Breast epithelium (tissue), 4 donors: ENCODE measurements around the gene TMEM209. TPM values are rescaled to one million over a fixed set of nuclear protein-coding genes. Genes with fewer than 3 reads are reported as not detected.

ENCODE experiments used
- DNase-seq, 2 donors: peaks; one replicate each; pipeline ENCODE4 v3.0.0-alpha.2; 2019; ENCODE audit warnings: low spot score in 2 of 2
- H3K27ac ChIP-seq, 2 donors: fragments of 200-600 bp; sonication (generic) in 1 of 2; one replicate each; pipeline ENCODE4 v1.5.1; 2016 to 2019; ENCODE audit warnings: mild to moderate bottlenecking in 1 of 2
- H3K27me3 ChIP-seq, 2 donors: fragments of 200-600 bp; sonication (generic) in 1 of 2; one replicate each; pipeline versions ENCODE4 v1.5.1 to v1.6.0; 2017 to 2019; ENCODE audit warnings: control low read depth in 1 of 2, mild to moderate bottlenecking in 1 of 2
- H3K36me3 ChIP-seq: fragments of 200-600 bp; one replicate; pipeline ENCODE4 v1.5.1; 2019
- H3K4me1 ChIP-seq, 2 donors: fragments of 200-600 bp; sonication (generic); one replicate each; pipeline ENCODE4 v1.5.1; 2016 to 2019; ENCODE audit warnings: control low read depth in 1 of 2
- H3K4me3 ChIP-seq, 3 donors: fragments of 200-600 bp; sonication (generic); 1 replicate in 2 of 3; 2 replicates in 1 of 3; pipeline ENCODE4 v1.5.1; 2016 to 2019; ENCODE audit warnings: mild to moderate bottlenecking in 3 of 3, moderate library complexity in 2 of 3
- H3K9me3 ChIP-seq, 2 donors: fragments of 200-600 bp; sonication (generic) in 1 of 2; one replicate each; pipeline ENCODE4 v1.5.1; 2016 to 2019; ENCODE audit warnings: control low read depth in 1 of 2
- POLR2A ChIP-seq: fragments of 450-650 bp; IDR thresholded peaks from one replicate; pipeline ENCODE4 v1.6.1; 2016; ENCODE audit warnings: antibody characterized with exemption, mild to moderate bottlenecking, moderate library complexity
- POLR2AphosphoS5 ChIP-seq, 3 donors: sonication (generic); formaldehyde crosslinking; IDR thresholded peaks; one replicate each; pipeline ENCODE4 v1.6.1; 2017; ENCODE audit warnings: antibody characterized with exemption in 3 of 3
- intact Hi-C: fragments of 100-400 bp; cut with DNase I; formaldehyde crosslinking; loops from one replicate; pipeline ENCODE4 v1.15.1; 2023; ENCODE audit warnings: low total_unique reads
- total RNA-seq, 3 donors: library from RNA; depleted of rRNA; stranded (reverse); fragments of >200 nt; gene quantifications; one replicate each; pipeline ENCODE4 v1.1.0, GENCODE V29; 2016
- TF ChIP-seq, protein P1 (sequence below), 3 donors: fragments of 450-650 bp; IDR thresholded peaks; one replicate each; pipeline ENCODE4 v1.5.1; 2016 to 2017; ENCODE audit warnings: antibody characterized with exemption in 3 of 3, mild to moderate bottlenecking in 3 of 3, moderate library complexity in 3 of 3

TMEM209 gene
- total RNA-seq, 3 donors from 2014 or later, result 9.0 to 15.7 (median 13.8) TPM

DNA sequence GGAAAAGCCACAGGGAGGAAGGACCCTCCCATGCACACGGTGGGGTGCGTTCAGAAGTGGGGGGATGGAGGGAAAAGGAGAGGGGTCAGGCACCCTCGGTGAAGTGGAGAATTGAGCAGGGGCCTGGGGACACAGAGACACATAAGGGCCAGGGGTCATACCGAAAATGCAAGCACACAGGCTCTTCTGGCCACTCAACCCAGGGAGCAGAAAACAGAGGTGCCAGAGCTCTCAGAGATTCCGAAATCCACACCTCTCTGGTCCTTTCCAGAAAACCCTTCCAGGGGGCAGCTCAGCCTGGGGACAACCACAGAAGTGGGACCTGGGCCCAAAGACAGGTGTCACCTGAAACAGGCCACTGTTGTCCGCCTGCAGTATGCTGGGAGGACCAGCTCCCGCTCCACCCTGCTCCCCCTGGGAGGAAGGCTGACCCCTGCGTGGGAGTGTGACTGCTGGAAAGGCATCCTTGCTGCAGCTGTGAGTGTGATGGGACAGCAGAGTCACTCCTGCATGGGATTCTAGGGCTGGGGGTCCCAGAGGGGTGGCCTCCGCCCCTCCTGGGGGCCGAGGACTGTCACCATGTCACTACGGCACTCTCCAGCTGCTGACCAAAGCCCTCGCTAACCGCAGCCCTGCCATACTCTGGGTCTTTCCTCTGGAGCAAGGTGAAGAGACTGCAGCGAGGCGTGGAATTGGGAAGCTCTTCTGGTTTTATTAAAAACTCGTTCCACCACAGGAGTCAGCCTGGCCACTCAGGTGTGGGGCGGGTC, 63.1 kb downstream of the TMEM209 start:
- H3K27me3 ChIP-seq, result no peaks in the 10 kb centered on the region
- no peaks in the 10 kb centered on the region for H3K4me1 ChIP-seq
- H3K9me3 ChIP-seq, result no peaks in the 10 kb centered on the region
- intact Hi-C loops, result no loop called here
- DNase-seq, result no peak
- TF ChIP-seq POLR2A (no peak), POLR2AphosphoS5 (IDR thresholded peaks at IDR 0.05) (no peak)
- TF ChIP-seq, protein P1, sequence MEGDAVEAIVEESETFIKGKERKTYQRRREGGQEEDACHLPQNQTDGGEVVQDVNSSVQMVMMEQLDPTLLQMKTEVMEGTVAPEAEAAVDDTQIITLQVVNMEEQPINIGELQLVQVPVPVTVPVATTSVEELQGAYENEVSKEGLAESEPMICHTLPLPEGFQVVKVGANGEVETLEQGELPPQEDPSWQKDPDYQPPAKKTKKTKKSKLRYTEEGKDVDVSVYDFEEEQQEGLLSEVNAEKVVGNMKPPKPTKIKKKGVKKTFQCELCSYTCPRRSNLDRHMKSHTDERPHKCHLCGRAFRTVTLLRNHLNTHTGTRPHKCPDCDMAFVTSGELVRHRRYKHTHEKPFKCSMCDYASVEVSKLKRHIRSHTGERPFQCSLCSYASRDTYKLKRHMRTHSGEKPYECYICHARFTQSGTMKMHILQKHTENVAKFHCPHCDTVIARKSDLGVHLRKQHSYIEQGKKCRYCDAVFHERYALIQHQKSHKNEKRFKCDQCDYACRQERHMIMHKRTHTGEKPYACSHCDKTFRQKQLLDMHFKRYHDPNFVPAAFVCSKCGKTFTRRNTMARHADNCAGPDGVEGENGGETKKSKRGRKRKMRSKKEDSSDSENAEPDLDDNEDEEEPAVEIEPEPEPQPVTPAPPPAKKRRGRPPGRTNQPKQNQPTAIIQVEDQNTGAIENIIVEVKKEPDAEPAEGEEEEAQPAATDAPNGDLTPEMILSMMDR (IDR thresholded peaks at IDR 0.05), result no peak
- H3K4me3 ChIP-seq, result peak overlapping the region; percentile 59 to 71 (median 65)
- H3K27ac ChIP-seq, result peak overlapping the region; percentile 85 to 88
- H3K36me3 ChIP-seq, result no peaks in the 10 kb centered on the region

DNA sequence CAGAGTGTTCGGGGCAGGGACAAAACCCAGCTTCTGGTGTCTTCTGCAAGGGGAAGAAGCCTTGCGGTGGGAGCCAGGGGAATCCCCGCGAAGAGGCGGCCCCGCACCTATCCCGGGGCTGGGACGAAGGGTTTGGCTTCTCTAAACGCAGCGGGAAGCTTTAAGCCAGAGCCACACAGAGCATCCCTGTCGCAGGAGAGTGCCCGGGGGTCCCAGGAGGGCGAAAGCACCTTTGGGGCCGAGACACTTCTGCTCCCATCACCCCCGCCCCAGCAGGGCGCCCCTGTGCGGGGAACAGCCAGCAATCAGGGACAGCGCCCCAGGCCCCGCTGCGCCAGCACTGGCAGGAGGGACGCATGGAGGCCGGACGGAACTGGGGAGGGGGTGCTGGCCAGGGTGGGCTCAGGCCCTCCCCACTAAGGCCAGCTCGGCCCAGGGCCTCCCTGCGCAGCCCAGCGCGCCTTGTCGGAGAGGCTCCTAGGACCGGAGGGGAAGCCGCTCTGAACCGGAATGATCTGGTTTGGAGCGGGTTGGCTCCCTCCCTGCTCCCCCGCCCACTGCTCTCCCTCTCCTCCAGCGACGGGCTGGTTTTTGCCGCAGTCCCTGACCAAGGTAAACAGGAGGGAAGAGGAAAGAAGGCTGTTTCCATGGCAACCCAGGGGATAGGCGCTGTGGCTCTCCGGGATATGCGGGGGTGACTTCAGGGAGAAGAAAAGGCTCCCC, 63.9 kb downstream of the TMEM209 start:
- intact Hi-C loops, result no loop called here
- DNase-seq, result peak; percentile 64 to 78

DNA sequence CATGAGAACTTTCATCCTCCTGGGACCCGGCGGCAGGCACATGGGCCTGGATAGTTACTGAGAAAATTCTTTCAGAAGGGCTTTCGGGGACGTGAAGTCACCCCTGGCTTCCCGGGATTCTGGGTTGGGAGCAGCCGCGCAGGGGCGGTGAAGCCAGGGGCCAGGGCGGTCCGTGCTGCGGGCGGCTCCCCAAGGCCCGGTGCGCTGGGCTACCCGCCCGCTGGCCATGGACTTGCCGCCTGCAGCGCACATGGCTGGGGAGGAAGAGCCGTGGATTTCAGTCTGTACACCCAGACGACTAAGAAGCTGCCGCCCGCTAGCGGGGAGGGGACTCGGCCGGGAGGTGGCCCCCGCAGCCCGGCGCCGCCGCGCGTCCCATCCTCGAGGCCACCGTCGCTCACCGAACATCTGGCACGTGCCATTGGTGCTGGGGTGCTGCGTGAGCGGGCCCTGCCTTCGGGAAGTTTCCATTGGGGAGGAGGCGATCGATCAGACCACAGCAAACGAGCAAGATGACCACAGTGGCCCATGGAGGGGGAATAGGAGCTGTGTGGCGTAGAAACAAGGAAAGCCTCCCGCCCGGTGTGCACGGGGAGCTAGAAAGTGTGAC, 64.5 kb downstream of the TMEM209 start:
- Histone ChIP-seq H3K9me3 (no peaks in the 10 kb centered on the region), H3K36me3 (no peaks in the 10 kb centered on the region), H3K27ac (peak overlapping the region; percentile 85 to 88), H3K4me3 (peak overlapping the region; percentile 59 to 71 (median 65)), H3K4me1 (no peaks in the 10 kb centered on the region), H3K27me3 (no peaks in the 10 kb centered on the region)
- intact Hi-C loops, result no loop called here
- TF ChIP-seq POLR2A, result no peak
- no peak for DNase-seq

More for the DNA sequence above, 63.9 kb downstream of the TMEM209 start:
- Histone ChIP-seq H3K27ac (peak overlapping the region; percentile 85 to 88), H3K4me3 (peak overlapping the region; percentile 59 to 71 (median 65)), H3K9me3 (no peaks in the 10 kb centered on the region), H3K36me3 (no peaks in the 10 kb centered on the region), H3K27me3 (no peaks in the 10 kb centered on the region), H3K4me1 (no peaks in the 10 kb centered on the region)
- TF ChIP-seq, protein P1 (IDR thresholded peaks at IDR 0.05), result no peak
- TF ChIP-seq POLR2AphosphoS5 (IDR thresholded peaks at IDR 0.05), result peak; percentile 48 to 85 (median 73)

DNA sequence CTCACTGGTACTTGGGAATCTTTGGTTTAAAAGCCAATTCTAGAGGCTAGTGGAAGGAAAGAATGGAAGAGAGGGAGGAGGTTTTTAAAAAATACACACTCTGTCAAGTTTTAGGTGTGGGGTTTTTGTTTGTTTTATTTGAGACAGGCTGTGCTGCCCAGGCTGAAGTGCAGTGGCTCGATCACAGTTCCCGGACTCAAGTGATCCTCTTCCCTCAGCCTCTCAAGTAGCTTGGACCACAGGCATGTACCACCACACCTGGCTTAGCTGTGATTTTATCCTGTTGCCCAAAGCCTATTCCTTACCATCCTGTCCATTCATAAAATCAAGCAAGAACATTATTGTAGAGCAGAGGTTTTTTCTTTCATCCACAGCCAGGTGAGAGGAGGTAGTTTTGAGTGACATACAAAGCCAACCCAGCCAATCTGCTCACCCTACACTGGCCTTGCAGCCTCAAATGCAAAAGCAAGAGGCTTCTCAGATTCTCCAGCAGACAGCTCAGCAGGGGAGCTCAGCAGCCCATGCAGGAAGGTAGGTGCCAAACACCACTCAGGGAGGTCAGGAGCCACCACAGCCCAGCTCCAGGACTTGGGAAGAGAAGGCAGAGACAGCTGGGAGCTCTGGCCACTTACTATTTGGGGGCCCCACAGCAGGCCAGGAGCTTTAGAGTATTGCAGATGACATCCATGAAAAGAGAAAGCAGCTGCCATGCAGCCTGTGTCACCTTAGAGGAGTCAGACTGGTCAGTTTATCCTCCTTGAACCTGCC, 65.8 kb downstream of the TMEM209 start:
- H3K9me3 ChIP-seq, result no peaks in the 10 kb centered on the region
- H3K4me1 ChIP-seq, result no peaks in the 10 kb centered on the region
- H3K27ac ChIP-seq, result no peak overlapping the region
- no peaks in the 10 kb centered on the region for H3K27me3 ChIP-seq
- TF ChIP-seq POLR2AphosphoS5 (IDR thresholded peaks at IDR 0.05), result no peak
- TF ChIP-seq, protein P1 (IDR thresholded peaks at IDR 0.05), result no peak
- no peak for TF ChIP-seq POLR2A
- intact Hi-C loops, result no loop called here
- no peaks in the 10 kb centered on the region for H3K36me3 ChIP-seq
- H3K4me3 ChIP-seq, result no peak overlapping the region
- no peak for DNase-seq

DNA sequence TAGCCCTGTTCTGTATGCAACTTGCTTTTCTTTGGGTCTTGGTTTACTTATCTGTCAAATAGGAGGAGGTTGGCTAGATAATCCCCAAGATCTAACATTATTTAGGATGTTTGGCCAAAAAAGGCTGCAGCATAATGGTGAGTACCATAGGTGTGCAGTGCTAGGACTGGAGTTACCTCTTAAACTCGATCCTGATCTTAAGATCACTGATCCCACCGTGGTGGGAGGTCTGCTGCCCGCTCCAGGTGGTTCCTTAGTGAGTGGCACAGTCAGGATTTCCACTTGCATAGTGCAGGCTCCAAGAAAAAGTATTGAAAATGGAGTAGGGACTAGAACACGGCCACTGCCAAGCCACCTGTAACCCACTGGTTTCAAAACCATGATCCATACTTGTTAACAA, 68.0 kb downstream of the TMEM209 start:
- H3K27ac ChIP-seq, result no peak overlapping the region
- no peak for DNase-seq
- H3K27me3 ChIP-seq, result no peaks in the 10 kb centered on the region
- intact Hi-C loops, result no loop called here
- H3K4me1 ChIP-seq, result no peaks in the 10 kb centered on the region
- TF ChIP-seq, protein P1 (IDR thresholded peaks at IDR 0.05), result no peak
- TF ChIP-seq POLR2A, result no peak
- TF ChIP-seq POLR2AphosphoS5 (IDR thresholded peaks at IDR 0.05), result no peak
- H3K9me3 ChIP-seq, result no peaks in the 10 kb centered on the region
- no peaks in the 10 kb centered on the region for H3K36me3 ChIP-seq
- H3K4me3 ChIP-seq, result no peak overlapping the region
